Muscle of leg (tissue), 11 donors: ENCODE measurements around the gene RNASE2. TPM values are rescaled to one million over a fixed set of nuclear protein-coding genes. Genes with fewer than 3 reads are reported as not detected.
"Not testable (repeated sequence)": the region's sequence is repeated elsewhere in the genome, so short reads cannot be mapped to it uniquely, and the experiment has no call there.

Source experiments
- DNase-seq: peaks from one replicate; pipeline ENCODE4 v3.0.0; 2013
- H3K27ac ChIP-seq: one replicate; pipeline ENCODE4 v1.5.1; 2013; ENCODE audit warnings: mild to moderate bottlenecking, low read length, control low read depth
- H3K27me3 ChIP-seq: one replicate; pipeline ENCODE4 v1.6.1; 2013; ENCODE audit warnings: low read length; ENCODE audit not compliant: control insufficient read depth, insufficient read depth
- H3K36me3 ChIP-seq: one replicate; pipeline ENCODE4 v1.6.1; 2013; ENCODE audit warnings: low read length; ENCODE audit not compliant: control insufficient read depth, insufficient read depth
- H3K4me1 ChIP-seq: one replicate; pipeline ENCODE4 v1.6.1; 2013; ENCODE audit warnings: low read length; ENCODE audit not compliant: control insufficient read depth, insufficient read depth
- H3K4me3 ChIP-seq: one replicate; pipeline ENCODE4 v1.5.1; 2013; ENCODE audit warnings: low read length, control low read depth
- H3K9me3 ChIP-seq: replicated peaks from 2 replicates; pipeline ENCODE4 v1.6.1; 2013; ENCODE audit warnings: low read depth, low read length; ENCODE audit not compliant: control insufficient read depth
- WGBS: methylation state at CpG from one replicate; pipeline ENCODE4 v1.1.5; 2013; ENCODE audit warnings: missing lambda C conversion rate; ENCODE audit not compliant: insufficient coverage; 5-methylcytosine and 5-hydroxymethylcytosine counted together
- polyA plus RNA-seq, 8 donors: library from polyadenylated mRNA; unstranded; fragments of 120-200 nt; gene quantifications; one replicate each; pipeline versions ENCODE4 v1.2.1 to v1.2.3, GENCODE V29; 2013; ENCODE audit warnings: inconsistent platforms in 1 of 8, low replicate concordance in 1 of 8; ENCODE audit not compliant: insufficient read length in 8 of 8, insufficient read depth in 1 of 8
- total RNA-seq: library from RNA; stranded (reverse); fragments of 120-200 nt; gene quantifications from one replicate; pipeline ENCODE4 v1.2.4, GENCODE V29; 2013

The RNASE2 gene
- total and polyA plus RNA-seq, 9 donors: 0.13 to 1.9 (median 1.1) TPM

DNA sequence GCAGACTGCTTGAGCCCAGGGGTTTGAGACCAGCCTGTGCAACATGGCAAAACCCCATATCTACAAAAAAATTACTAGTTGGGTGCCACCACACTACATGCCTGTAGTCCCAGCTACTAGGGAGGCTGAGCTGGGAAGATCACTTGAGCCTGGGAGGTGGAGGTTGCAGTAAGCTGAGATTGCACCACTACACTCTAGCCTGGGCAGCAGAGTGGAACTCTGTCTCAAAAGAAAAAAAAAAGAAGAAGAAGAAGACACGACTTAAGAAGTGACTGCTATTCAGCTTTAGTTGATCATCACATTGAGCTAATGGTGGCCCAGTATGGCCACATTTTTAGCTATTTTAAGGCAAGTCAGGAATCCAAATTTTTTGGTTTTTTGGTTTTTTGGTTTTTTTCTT, 25.6 kb downstream of the RNASE2 start:
- no peak overlapping the region for H3K27ac ChIP-seq
- no peaks in the 10 kb centered on the region for H3K36me3 ChIP-seq
- no peak overlapping the region for H3K4me3 ChIP-seq
- no peaks in the 10 kb centered on the region for H3K27me3 ChIP-seq
- no peak for DNase-seq
- no peaks in the 10 kb centered on the region for H3K9me3 ChIP-seq
- 57% methylated on average over 1 of the region's 1 CpG for WGBS
- peaks cover 4% of the 10 kb centered on the region for H3K4me1 ChIP-seq

DNA sequence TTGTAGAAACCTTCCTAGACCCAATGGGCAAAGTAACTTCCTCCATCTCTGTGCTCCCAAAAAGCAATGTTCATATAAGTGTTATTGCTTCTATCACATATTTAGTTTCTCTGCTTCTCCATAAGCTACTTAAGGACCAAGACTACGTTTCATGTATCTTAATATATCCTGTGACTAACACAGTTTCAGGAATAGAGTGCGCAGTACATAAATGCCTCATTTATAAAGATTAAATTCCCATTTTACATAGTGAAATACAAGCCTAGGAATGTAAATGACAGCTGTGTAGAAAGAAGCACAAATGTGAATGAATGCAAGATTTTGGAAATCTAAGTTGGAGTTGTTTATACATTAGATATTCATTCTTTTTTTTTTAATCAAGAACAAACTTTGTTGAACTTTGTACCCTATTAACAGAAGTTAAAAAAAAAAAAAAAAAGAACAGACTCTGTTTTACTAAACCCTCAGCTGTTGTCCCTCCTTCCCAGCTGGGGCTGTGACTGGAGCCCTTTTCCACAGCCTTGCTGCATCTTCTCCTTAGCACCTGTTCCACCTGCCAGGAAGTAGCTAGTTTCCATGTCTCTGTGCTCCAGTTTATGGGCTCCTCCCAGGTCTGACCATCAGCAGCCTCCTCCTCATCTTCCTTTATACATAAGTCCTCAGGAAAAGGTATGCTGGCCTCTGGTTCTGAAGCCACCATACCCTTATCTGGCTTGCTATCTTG, 27.5 kb downstream of the RNASE2 start:
- no peak overlapping the region for H3K4me3 ChIP-seq
- no CpG with 5 or more reads among the region's 2 CpGs for WGBS
- H3K27ac ChIP-seq: no peak overlapping the region
- no peaks in the 10 kb centered on the region for H3K36me3 ChIP-seq
- DNase-seq: peak; percentile 29
- peaks cover 4% of the 10 kb centered on the region for H3K4me1 ChIP-seq
- no peaks in the 10 kb centered on the region for H3K27me3 ChIP-seq
- no peaks in the 10 kb centered on the region for H3K9me3 ChIP-seq

DNA sequence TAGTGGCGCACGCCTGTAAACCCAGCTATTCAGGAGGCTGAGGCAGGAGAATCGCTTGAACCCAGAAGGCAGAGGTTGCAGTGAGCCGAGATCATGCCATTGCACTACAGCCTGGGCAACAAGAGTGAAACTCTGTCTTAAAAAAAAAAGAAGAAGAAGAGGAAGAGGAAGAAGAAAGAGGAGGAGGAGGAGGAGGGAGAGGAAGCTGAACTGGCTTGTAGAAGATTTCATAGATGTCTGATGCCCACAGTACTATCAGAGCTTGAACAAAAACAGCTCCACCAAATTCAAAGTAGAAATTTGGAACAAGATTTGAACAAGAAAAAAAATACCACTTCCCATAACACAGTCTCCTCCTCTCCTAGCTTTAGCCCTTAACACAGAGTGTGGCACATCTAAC, 30.4 kb downstream of the RNASE2 start:
- 88% methylated on average over 4 of the region's 4 CpGs for WGBS
- H3K4me3 ChIP-seq, H3K27me3 ChIP-seq, H3K36me3 ChIP-seq, H3K27ac ChIP-seq, H3K9me3 ChIP-seq, DNase-seq: not testable (repeated sequence)
- H3K4me1 ChIP-seq: peaks cover 11% of the 10 kb centered on the region

DNA sequence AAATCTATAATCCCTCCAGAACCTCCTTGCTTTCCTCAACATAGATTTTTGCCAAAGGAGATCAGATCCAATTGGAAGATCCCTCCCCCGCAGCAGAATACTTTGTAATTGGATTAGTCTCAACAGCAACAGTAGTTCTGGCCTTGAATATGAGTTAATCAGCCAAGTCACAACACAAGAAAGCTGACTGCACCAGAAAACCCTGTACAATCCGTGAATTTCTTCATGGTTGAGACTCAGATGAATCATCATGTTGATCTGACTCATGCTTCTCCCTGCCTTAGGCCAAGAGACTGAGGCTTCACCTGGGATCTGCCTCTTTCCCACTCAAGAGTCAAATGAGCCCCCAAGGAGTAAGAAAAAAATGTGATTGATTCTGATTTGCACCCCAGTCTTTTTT, 31.5 kb downstream of the RNASE2 start:
- DNase-seq: peak; percentile 44
- Histone ChIP-seq H3K36me3 (peaks cover 4% of the 10 kb centered on the region), H3K27ac (no peak overlapping the region), H3K9me3 (no peaks in the 10 kb centered on the region), H3K4me3 (no peak overlapping the region), H3K27me3 (no peaks in the 10 kb centered on the region), H3K4me1 (peaks cover 16% of the 10 kb centered on the region)
- no CpG with 5 or more reads among the region's 2 CpGs for WGBS

DNA sequence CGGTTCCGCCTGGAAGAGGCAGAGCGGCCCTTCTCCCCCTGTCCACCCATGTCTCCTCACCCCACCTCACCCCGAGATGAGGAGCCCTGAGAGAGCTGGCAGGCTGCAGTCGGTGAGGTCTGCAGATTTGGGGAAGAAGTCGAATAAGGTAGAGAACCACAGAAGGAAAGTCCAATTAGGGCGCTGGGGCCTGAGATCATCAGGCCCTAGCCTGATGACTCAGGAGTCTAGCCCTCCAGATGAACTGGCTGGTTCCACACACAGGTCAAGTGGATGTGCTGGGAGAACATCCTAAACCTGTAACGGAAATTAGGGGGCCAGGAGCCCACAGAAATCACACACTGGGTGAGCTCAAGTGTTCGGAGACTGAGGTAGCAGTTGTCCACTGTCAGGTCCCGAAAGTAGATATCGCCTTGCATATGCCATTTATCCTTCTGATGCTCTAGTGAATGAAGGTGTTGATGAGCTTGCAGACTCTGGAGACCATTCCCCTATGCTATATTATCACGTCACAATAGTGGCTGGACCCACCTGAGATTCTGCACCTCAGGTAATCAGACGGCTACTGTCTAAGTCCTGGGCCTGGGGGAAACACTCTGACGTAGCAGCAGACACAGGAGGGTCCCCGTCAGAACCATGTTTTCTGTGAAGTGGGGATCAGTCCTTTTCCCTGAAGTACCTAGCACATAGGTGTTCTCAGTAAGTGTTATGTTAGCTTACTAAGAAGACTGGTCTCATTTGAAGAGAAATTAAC, 33.6 kb downstream of the RNASE2 start:
- no peaks in the 10 kb centered on the region for H3K9me3 ChIP-seq
- H3K4me3 ChIP-seq: peak overlapping the region; percentile 92
- peaks cover 21% of the 10 kb centered on the region for H3K36me3 ChIP-seq
- DNase-seq: no peak
- H3K4me1 ChIP-seq: peaks cover 13% of the 10 kb centered on the region
- H3K27ac ChIP-seq: peak overlapping the region; percentile 56
- WGBS: 98% methylated on average over 5 of the region's 15 CpGs
- no peaks in the 10 kb centered on the region for H3K27me3 ChIP-seq

DNA sequence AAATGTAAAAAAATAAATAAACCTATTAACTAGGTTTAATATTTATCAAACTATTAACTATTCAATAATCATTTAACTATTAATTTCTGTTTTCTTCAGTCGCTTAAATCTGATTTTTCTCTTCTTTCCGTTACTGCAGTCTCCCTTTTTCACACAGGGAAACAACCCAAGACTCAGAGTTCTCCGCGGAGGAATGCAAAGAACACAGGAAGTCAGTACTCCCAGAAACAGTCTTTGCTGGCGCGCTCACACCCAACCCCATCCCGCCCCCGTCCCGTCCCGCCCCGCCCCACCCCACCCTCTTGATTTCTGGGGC, 34.1 kb downstream of the RNASE2 start:
- Histone ChIP-seq H3K4me1 (peaks cover 13% of the 10 kb centered on the region), H3K36me3 (peaks cover 27% of the 10 kb centered on the region), H3K9me3 (no peaks in the 10 kb centered on the region), H3K4me3 (peak overlapping the region; percentile 92), H3K27me3 (no peaks in the 10 kb centered on the region), H3K27ac (peak overlapping the region; percentile 56)
- DNase-seq: no peak
- WGBS: 0% methylated on average over 2 of the region's 11 CpGs

DNA sequence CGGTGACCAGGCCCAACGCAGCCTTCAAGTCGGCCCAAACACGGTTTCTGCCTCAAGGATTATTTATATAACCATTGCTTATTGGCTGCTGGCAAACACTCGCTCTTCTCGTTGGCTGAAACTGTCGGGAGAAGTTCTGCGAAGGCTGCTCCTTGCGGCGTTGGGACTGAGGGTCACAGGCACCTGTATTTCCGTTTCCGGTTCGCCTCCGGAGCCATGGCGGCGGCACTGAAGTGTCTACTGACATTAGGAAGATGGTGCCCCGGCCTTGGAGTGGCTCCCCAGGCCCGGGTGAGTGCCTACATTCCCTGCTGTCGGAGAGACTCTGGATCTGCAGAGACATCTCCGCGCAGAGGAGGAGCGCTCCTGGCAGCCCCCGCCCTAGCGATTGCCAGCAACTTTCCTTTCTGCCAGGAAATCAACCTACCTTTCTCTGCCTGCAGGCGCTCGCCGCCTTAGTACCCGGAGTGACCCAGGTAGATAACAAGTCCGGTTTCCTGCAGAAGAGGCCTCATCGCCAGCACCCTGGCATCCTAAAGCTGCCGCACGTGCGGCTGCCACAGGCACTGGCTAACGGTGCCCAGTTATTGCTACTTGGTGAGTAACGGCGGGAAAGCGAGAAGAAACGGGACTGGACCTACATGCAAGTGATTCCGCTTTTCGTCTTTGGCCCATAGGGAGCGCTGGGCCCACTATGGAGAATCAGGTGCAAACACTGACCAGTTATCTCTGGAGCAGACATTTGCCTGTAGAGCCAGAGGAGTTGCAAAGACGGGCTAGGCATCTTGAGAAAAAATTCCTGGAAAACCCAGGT, 34.7 kb downstream of the RNASE2 start, which contains the start of gene METTL17:
METTL17 (plus strand) TSS at position 194 of the 814 bp plus-strand sequence; CDS start at position 217, 23 bp downstream.
- Histone ChIP-seq H3K36me3 (peaks cover 32% of the 10 kb centered on the region), H3K27me3 (no peaks in the 10 kb centered on the region), H3K4me1 (peaks cover 13% of the 10 kb centered on the region), H3K9me3 (no peaks in the 10 kb centered on the region), H3K27ac (peak within 1 kb of the TSS; percentile 76), H3K4me3 (peak within 1 kb of the TSS; percentile 92)
- under 1% methylated on average over 37 of the region's 42 CpGs for WGBS
- DNase-seq: peak; percentile 99

DNA sequence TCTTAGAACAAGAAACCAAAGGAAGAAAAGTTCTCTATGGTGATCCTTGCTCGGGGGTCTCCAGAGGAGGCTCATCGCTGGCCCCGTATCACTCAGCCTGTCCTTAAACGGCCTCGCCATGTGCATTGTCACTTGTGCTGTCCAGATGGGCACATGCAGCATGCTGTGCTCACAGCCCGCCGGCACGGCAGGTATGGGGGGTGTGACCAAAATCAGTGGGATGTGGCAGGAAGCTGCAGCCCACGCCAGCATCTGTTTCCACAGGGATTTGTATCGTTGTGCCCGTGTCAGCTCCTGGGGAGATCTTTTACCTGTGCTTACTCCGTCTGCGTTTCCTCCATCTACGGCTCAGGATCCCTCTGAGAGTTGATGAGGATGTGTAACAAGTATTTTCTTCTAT, 41.2 kb downstream of the RNASE2 start:
- DNase-seq: no peak
- H3K27ac ChIP-seq: no peak overlapping the region
- H3K36me3 ChIP-seq: peaks cover 51% of the 10 kb centered on the region
- 84% methylated on average over 7 of the region's 14 CpGs for WGBS
- H3K9me3 ChIP-seq: no peaks in the 10 kb centered on the region
- H3K4me3 ChIP-seq: no peak overlapping the region
- H3K4me1 ChIP-seq: no peaks in the 10 kb centered on the region
- no peaks in the 10 kb centered on the region for H3K27me3 ChIP-seq

DNA sequence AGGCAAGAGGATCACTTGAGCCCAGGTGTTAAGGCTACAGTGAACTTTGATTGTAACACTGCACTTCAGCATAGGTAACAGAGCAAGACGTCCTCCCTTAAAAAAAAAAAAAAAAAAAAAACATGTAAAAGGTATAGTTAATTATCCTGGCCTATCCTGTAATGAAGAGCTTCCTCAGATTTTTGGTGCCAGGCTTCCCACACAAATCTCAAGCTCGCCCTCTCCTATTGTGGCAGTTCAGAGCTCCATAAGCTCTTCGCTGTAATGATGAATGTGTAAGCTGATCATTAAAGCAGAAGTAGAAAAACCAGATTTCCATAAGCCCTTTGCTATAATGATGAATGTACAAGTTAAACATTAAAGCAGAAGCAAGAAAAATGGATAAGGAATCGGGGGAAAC, 41.8 kb downstream of the RNASE2 start:
- Histone ChIP-seq H3K27ac (no peak overlapping the region), H3K9me3 (no peaks in the 10 kb centered on the region), H3K4me3 (no peak overlapping the region), H3K4me1 (no peaks in the 10 kb centered on the region), H3K27me3 (no peaks in the 10 kb centered on the region), H3K36me3 (peaks cover 47% of the 10 kb centered on the region)
- WGBS: no CpG with 5 or more reads among the region's 4 CpGs
- no peak for DNase-seq

DNA sequence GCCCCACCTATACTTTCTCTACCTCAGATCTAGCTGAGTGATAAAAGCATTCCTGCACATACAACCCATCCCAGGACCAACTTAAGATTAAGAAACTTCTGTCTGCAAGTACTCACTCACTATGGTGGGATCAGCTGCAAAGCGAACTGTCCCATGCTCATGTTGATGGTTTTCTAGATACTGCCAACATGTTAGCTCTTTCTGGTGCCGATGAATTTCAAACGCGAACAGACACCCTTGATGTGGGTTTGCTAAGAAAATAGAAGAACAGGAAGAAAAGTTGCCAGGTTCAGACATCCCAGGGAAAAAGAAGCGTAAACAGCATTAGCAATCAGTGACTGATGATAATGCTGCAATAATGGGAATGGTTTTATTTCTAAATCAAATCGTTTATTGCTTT, 42.3 kb downstream of the RNASE2 start:
- peaks cover 43% of the 10 kb centered on the region for H3K36me3 ChIP-seq
- no peak for DNase-seq
- H3K27ac ChIP-seq: no peak overlapping the region
- no peaks in the 10 kb centered on the region for H3K27me3 ChIP-seq
- H3K4me1 ChIP-seq: no peaks in the 10 kb centered on the region
- no peaks in the 10 kb centered on the region for H3K9me3 ChIP-seq
- 91% methylated on average over 4 of the region's 6 CpGs for WGBS
- H3K4me3 ChIP-seq: no peak overlapping the region
